ENCODE data around the gene DMAC2.
"Not testable (repeated sequence)": the region's sequence is repeated elsewhere in the genome, so short reads cannot be mapped to it uniquely, and the experiment has no call there.

Gene DMAC2

GRCh38 chr19:41439441-41440222, at the start of gene DMAC2:
Gene DMAC2, minus strand, starts transcription at chr19:41439912. Its CDS starts 13 bp downstream, at chr19:41439899.
- in situ Hi-C loops (cut with MboI; ENCODE audit: low sequenced_read_pairs, unreplicated experiment), result loop anchor here (5.0 kb wide), 1 partner anchor 133 kb away; no protein-coding TSS in a partner anchor
- TF ChIP-seq CTCF (IDR thresholded peaks at IDR 0.05; ENCODE audit: borderline replicate concordance, control extremely low read depth, extremely low read depth, insufficient read depth, missing control alignments), result peak; percentile 66
- peak; percentile 93 for DNase-seq (ENCODE audit: low spot score)

GRCh38 chr19:41486953-41487352, 47.2 kb upstream of the DMAC2 start:
- DNase-seq (ENCODE audit: low spot score); in situ Hi-C loops (cut with MboI; ENCODE audit: low sequenced_read_pairs, unreplicated experiment): not testable (repeated sequence)

GRCh38 chr19:41484822-41485221, 45.1 kb upstream of the DMAC2 start:
- no peak for DNase-seq (ENCODE audit: low spot score)
- in situ Hi-C loops (cut with MboI; ENCODE audit: low sequenced_read_pairs, unreplicated experiment), result no loop called here
- no peak for TF ChIP-seq CTCF (IDR thresholded peaks at IDR 0.05; ENCODE audit: borderline replicate concordance, control extremely low read depth, extremely low read depth, insufficient read depth, missing control alignments)

- no peak for DNase-seq (ENCODE audit: low spot score)
- TF ChIP-seq CTCF (IDR thresholded peaks at IDR 0.05; ENCODE audit: borderline replicate concordance, control extremely low read depth, extremely low read depth, insufficient read depth, missing control alignments), result no peak
- in situ Hi-C loops (cut with MboI; ENCODE audit: low sequenced_read_pairs, unreplicated experiment), result no loop called here
Measured at GRCh38 chr19:41480336-41480735, 40.6 kb upstream of the DMAC2 start.

DNA sequence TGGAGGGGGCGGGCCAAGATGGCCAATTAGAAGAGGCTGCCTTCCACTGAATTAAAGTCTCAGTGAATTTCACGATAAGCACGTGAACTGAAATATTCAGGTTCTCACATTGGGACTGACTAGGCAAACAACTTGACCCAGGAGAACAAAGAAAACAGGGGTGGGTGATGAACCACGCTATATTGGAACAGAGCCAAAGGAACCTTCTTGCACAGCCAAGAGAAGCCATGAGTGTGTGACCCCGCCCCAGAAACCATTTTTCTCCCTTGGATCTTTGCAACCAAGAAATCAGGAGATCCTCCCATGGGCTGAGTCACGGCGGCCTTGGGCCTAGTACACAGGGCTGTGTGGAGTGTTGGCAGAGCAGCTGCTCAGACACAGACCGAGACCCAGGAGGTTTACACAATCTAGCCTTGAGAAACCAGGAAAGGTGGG, 40.1 kb upstream of the DMAC2 start:
- in situ Hi-C loops (cut with MboI; ENCODE audit: low sequenced_read_pairs, unreplicated experiment), result no loop called here
- no peak for TF ChIP-seq CTCF (IDR thresholded peaks at IDR 0.05; ENCODE audit: borderline replicate concordance, control extremely low read depth, extremely low read depth, insufficient read depth, missing control alignments)

GRCh38 chr19:41478875-41479756, 39.4 kb upstream of the DMAC2 start:
- DNase-seq (ENCODE audit: low spot score), result no peak
- in situ Hi-C loops (cut with MboI; ENCODE audit: low sequenced_read_pairs, unreplicated experiment), result no loop called here
- no peak for TF ChIP-seq CTCF (IDR thresholded peaks at IDR 0.05; ENCODE audit: borderline replicate concordance, control extremely low read depth, extremely low read depth, insufficient read depth, missing control alignments)

More for the DNA sequence above, 40.1 kb upstream of the DMAC2 start:
- DNase-seq (ENCODE audit: low spot score), result no peak

Measured in GM13976 (cell line).